Heart left ventricle (tissue), 16 donors: ENCODE data around the gene NLRC3. TPM values are rescaled to one million over a fixed set of nuclear protein-coding genes. Genes with fewer than 3 reads are reported as not detected.

Experiments used
- ATAC-seq, 4 donors: fragments of 200-7000 bp; cut with Tn5 transposase; one replicate each; pipeline ENCODE4 v1.9.1; 2020 to 2022; ENCODE audit warnings: moderate library complexity in 4 of 4, mild to moderate bottlenecking in 3 of 4, moderate number of reproducible peaks in 1 of 4
- DNase-seq, 5 donors: peaks; one replicate each; pipeline ENCODE4 v3.0.0-alpha.2; 2020
- H3K27ac ChIP-seq, 12 donors: fragments of 200-600 bp; sonication (generic) in 4 of 12; one replicate each; pipeline versions ENCODE4 v1.5.0 to v1.8.0; 2016 to 2022; ENCODE audit warnings: mild to moderate bottlenecking in 2 of 12
- H3K27me3 ChIP-seq, 9 donors: fragments of 200-600 bp; sonication (generic) in 2 of 9; one replicate each; pipeline versions ENCODE4 v1.5.1 to v1.8.0; 2016 to 2022; ENCODE audit warnings: mild to moderate bottlenecking in 3 of 9
- H3K36me3 ChIP-seq, 9 donors: fragments of 200-600 bp; sonication (generic) in 2 of 9; one replicate each; pipeline versions ENCODE4 v1.5.0 to v1.8.0; 2018 to 2022; ENCODE audit warnings: mild to moderate bottlenecking in 2 of 9
- H3K4me1 ChIP-seq, 12 donors: fragments of 200-600 bp; sonication (generic) in 4 of 12; one replicate each; pipeline versions ENCODE4 v1.5.0 to v1.8.0; 2016 to 2022; ENCODE audit warnings: mild to moderate bottlenecking in 3 of 12
- H3K4me3 ChIP-seq, 12 donors: fragments of 200-600 bp; sonication (generic) in 4 of 12; one replicate each; pipeline versions ENCODE4 v1.5.0 to v1.8.0; 2017 to 2022; ENCODE audit warnings: mild to moderate bottlenecking in 9 of 12, moderate library complexity in 4 of 12
- H3K9me3 ChIP-seq, 12 donors: fragments of 200-600 bp; sonication (generic) in 4 of 12; one replicate each; pipeline versions ENCODE4 v1.5.0 to v1.8.0; 2016 to 2022; ENCODE audit warnings: mild to moderate bottlenecking in 1 of 12
- POLR2A ChIP-seq, 2 donors: fragments of 450-650 bp; IDR thresholded peaks; one replicate each; pipeline ENCODE4 v1.6.1; 2017; ENCODE audit warnings: antibody characterized with exemption in 2 of 2, mild to moderate bottlenecking in 2 of 2, moderate library complexity in 2 of 2
- WGBS, 4 donors: extraction: QIAGEN DNeasy Blood & Tissue Kit in 2 of 4; methylation state at CpG; one replicate each; pipeline versions ENCODE4 v1.1.5 to v1.1.7; 2013 to 2018; 5-methylcytosine and 5-hydroxymethylcytosine counted together
- intact Hi-C, 10 donors: fragments of 100-400 bp; cut with DNase I; formaldehyde crosslinking; loops; one replicate each; pipeline versions ENCODE4 v1.11.1 to v1.14.2; 2022
- polyA plus RNA-seq, 2 donors: library from polyadenylated mRNA; stranded (reverse); fragments of 200-250 nt; gene quantifications; one replicate each; pipeline ENCODE4 v1.2.3, GENCODE V29; 2013
- total RNA-seq, 9 donors: library from RNA; depleted of rRNA in 2 of 9; stranded (reverse); fragments of >200 nt in 2 of 9; fragmentation: NEBNext Ultra II Directional in 3 of 9; extraction: Animal tissue kit (Norgen Biotek cat#: 25700) in 3 of 9; gene quantifications; one replicate each; pipeline versions ENCODE4 v1.1.0 to v1.2.4, GENCODE V29; 2016 to 2023
- TF ChIP-seq, protein P1 (sequence below), 12 donors: fragments of 200-600 bp; sonication (generic) in 4 of 12; IDR thresholded peaks; one replicate each; pipeline versions ENCODE4 v1.5.0 to v1.8.0; 2018 to 2022; ENCODE audit warnings: antibody characterized with exemption in 12 of 12, mild to moderate bottlenecking in 5 of 12
- donor health status: ischemic (EF 13 %, LVEDD 7.1; RV severe dilation, severe dysfunction).
- donor health status: healthy with polysubstance abuse.
- donor health status: DM: no; HTN: yes; CAD: no.
- donor health status: DM: no; HTN: no; CAD: no.
- donor health status: ischemic (EF 25% LVEDD 6.9; RV normal size, moderate dysfunction).
- donor health status: ischemic (EF 25% LVEDD 5.7; RV mildly dilated, moderate dysfunction).
- donor health status: healthy.
- donor health status: DM: yes; HTN: yes; CAD: no.
- donor health status: ischemic (EF 35%, LVEDD 5.7; RV mildly dilated, moderate dysfunction).
- donor health status: nonischemic (EF 11% LVEDD 7.7; RV severe dilation, severe dysfunction).
- donor health status: DM: yes; HTN: yes; CAD: no.
- donor health status: PGD.
- donor health status: ischemic (EF 29% LVEDD 5.4; RV normal size, mild dysfunction).
- donor health status: nonischemic (EF 23%, LVEDD 6.1; RV moderate dilation, normal function).

The NLRC3 gene
- total and polyA plus RNA-seq, 11 donors = 0.44 to 2.9 (median 0.95) TPM

DNA sequence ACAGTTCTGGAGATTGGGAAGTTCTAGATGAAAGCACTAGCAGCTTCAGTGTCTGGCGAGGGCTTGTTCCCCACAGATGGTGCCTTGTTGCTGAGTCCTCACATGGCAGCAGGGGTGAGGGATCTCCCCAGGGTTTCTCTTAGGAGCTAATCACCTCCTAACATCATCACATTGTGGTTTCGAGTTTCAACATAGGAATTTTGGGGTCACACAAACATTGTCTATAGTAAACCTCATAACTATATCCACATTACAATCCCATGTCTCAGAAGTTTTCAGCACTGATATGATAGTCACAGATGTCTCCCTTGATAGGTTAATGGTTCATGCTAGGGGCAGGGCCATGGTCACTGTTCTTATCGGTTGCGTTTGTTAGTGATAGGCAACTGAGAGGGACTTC lies 62.6 kb downstream of the NLRC3 start:
- Histone ChIP-seq H3K4me3 (no peak overlapping the region), H3K4me1 (peaks cover 0 to 4% (median 0%) of the 10 kb centered on the region in 12 donors), H3K27ac (no peak overlapping the region), H3K27me3 (no peaks in the 10 kb centered on the region), H3K9me3 (no peaks in the 10 kb centered on the region), H3K36me3 (peaks cover 0 to 100% (median 95%) of the 10 kb centered on the region in 9 donors)
- TF ChIP-seq POLR2A (IDR thresholded peaks at IDR 0.05) = no peak
- TF ChIP-seq, protein P1, sequence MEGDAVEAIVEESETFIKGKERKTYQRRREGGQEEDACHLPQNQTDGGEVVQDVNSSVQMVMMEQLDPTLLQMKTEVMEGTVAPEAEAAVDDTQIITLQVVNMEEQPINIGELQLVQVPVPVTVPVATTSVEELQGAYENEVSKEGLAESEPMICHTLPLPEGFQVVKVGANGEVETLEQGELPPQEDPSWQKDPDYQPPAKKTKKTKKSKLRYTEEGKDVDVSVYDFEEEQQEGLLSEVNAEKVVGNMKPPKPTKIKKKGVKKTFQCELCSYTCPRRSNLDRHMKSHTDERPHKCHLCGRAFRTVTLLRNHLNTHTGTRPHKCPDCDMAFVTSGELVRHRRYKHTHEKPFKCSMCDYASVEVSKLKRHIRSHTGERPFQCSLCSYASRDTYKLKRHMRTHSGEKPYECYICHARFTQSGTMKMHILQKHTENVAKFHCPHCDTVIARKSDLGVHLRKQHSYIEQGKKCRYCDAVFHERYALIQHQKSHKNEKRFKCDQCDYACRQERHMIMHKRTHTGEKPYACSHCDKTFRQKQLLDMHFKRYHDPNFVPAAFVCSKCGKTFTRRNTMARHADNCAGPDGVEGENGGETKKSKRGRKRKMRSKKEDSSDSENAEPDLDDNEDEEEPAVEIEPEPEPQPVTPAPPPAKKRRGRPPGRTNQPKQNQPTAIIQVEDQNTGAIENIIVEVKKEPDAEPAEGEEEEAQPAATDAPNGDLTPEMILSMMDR (IDR thresholded peaks at IDR 0.05) = no peak
- WGBS, 4 donors = 89 to 93% (median 92%) methylated on average over 4 of the region's 4 CpGs
- ATAC-seq = no peak
- intact Hi-C loops = no loop called here
- no peak for DNase-seq

GRCh38 chr16:3513892-3514583 lies 63.2 kb downstream of the NLRC3 start:
- DNase-seq (no peak), ATAC-seq (no peak)
- peaks cover 0 to 10% (median 0%) of the 10 kb centered on the region in 12 donors for H3K4me1 ChIP-seq
- TF ChIP-seq POLR2A (IDR thresholded peaks at IDR 0.05) = no peak
- TF ChIP-seq, protein P1 (IDR thresholded peaks at IDR 0.05) = no peak
- H3K4me3 ChIP-seq = no peak overlapping the region
- no peak overlapping the region for H3K27ac ChIP-seq
- no peaks in the 10 kb centered on the region for H3K27me3 ChIP-seq
- WGBS, 4 donors = 89 to 91% (median 90%) methylated on average over 7 of the region's 7 CpGs
- H3K9me3 ChIP-seq = no peaks in the 10 kb centered on the region
- peaks cover 0 to 100% (median 91%) of the 10 kb centered on the region in 9 donors for H3K36me3 ChIP-seq
- intact Hi-C loops = no loop called here

DNA sequence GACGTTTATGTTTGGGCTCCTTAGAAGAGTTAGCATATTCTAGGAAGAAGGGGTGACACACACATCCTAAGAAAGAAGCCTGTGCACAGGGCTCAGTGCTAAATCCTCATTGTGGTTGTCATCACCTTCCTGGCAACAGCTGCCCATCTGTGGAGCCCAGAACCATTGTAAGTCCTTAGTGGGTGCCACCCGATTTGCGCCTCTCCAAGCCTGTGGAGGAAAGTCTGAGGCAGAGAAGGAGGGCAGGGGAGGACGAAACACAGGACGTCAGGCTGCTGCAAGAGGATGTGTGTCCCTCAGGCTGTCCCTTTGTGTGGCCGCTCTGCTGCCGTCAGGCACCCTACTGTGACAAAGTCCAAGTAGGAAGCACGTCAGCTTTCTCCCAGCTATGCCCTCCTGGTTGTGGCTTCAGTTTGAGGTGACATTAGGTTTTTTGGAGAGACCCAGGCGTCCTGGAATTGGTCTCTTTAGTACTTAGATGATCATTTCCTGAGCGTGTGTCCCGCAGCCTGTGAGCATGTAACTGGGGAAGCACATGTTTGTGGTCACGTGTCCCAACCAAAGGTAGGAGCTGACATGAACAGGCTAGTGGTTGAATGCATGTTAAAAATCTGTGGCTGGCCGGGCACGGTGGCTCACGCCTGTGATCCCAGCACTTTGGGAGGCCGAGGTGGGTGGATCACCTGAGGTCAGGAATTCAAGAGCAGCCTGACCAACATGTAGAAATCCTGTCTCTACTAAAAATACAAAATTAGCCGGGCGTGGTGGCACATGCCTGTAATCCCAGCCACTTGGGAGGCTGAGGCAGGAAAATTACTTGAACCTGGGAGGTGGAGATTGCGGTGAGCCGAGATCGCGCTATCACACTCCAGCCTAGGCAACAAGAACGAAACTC lies 65.7 kb downstream of the NLRC3 start:
- 92 to 94% (median 93%) methylated on average over 23 of the region's 23 CpGs for WGBS, 4 donors
- peaks cover 0 to 10% (median 0%) of the 10 kb centered on the region in 12 donors for H3K4me1 ChIP-seq
- no peak for ATAC-seq
- H3K9me3 ChIP-seq = no peaks in the 10 kb centered on the region
- no peaks in the 10 kb centered on the region for H3K27me3 ChIP-seq
- TF ChIP-seq, protein P1 (IDR thresholded peaks at IDR 0.05) = no peak
- TF ChIP-seq POLR2A (IDR thresholded peaks at IDR 0.05) = no peak
- no peak for DNase-seq
- H3K27ac ChIP-seq = no peak overlapping the region
- H3K36me3 ChIP-seq = peaks cover 0 to 99% (median 91%) of the 10 kb centered on the region in 9 donors
- intact Hi-C loops = no loop called here
- no peak overlapping the region for H3K4me3 ChIP-seq

DNA sequence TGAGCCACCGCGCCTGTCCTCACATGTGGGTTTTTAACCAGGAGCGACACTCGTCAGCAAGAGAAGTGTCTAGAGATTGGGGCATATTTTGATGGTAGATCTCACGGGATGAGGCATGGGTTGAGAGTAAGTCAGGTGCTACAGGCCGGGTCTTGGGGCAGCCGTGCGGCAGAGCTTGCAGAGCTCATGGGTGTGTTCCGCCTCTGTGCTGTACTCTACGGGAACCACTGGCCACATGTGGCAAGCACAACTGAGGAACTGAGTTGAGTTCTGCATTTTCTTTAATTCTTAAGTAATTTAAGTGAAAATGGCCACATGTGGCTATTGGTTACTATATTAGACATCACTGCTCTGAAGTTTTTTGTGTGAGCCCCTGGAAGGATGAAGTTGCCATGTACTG lies 66.8 kb downstream of the NLRC3 start:
- Histone ChIP-seq H3K27me3 (no peaks in the 10 kb centered on the region), H3K36me3 (peaks cover 0 to 99% (median 89%) of the 10 kb centered on the region in 9 donors), H3K4me1 (peaks cover 0 to 10% (median 0%) of the 10 kb centered on the region in 12 donors), H3K9me3 (no peaks in the 10 kb centered on the region), H3K27ac (no peak overlapping the region), H3K4me3 (no peak overlapping the region)
- intact Hi-C loops = no loop called here
- no peak for DNase-seq
- no peak for ATAC-seq
- no peak for TF ChIP-seq POLR2A (IDR thresholded peaks at IDR 0.05)
- TF ChIP-seq, protein P1 (IDR thresholded peaks at IDR 0.05) = no peak
- WGBS, 4 donors = 95 to 97% (median 96%) methylated on average over 10 of the region's 10 CpGs
